GM19238 (cell line): ENCODE measurements around the gene BCAS4.
"Not testable (repeated sequence)": the region's sequence is repeated elsewhere in the genome, so short reads cannot be mapped to it uniquely, and the experiment has no call there.

Experiments used
- DNase-seq: peaks from one replicate; pipeline ENCODE4 v3.0.0; 2011; ENCODE audit warnings: low spot score; ENCODE audit not compliant: insufficient read length

BCAS4 gene

DNA sequence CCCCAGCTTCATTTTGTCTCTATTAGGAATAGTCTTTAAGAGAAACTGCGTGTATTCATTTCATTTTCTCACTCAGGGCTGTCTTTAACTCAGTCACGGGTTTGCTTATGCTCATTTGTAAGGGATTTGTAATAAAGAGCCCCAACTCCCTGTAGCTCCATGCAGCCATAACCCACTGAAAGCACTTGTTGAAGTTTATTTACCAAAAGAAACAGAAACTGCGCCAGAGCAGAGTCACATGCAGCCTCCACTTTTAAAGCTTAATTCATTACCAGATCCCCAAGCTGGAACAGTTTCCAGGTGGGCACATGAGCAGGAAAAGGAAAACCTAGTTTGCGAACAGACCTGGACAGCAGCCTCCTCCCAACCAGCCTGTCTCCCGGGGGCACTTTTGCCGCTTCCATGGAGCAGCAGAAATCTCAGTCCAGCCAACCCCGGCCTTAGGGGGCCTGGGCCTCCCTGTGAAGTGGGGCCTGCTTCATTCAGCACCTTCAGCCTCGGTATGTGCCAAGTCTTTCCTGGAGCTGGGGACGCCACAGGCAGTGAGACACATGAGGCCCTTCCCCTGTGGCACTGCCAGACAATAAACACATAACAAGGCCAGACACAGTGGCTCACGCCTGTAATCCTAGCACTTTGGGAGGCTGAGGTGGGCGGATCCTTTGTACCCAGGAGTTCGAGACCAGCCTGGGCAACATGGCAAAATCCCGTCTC, 4.5 kb downstream of the BCAS4 start:
- no peak for DNase-seq

DNA sequence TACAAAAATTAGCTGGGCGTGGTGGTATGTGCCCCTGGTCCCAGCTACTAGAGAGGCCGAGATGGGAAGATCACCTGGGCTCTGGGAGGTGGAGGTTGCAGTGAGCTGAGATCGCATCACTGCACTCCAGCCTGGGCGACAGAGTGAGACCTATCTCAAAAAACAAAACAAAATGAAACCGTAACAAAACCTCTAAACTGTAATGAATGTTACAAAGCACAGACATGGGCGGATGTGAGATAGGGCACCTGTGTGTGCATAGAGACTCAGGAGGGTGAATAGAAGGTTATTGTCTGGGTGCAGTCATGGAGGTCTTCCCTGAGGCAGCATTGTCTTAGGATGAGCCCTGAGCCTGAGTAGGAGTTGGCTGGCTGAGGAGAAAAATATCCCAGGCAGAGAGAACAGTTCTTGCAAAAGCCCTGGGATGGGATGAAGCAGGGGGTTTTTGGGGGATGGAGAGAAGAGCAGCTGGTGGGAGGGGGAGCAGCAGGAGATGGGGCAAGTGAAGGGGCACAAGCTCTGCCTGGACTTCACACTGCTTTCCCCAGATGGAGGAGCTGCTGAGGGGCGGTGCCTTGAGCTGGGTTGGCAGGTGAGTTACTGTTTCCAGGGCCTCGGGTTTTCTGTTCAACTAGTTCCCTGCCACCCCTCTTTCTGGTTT, 5.2 kb downstream of the BCAS4 start:
- peak; percentile 53 for DNase-seq

DNA sequence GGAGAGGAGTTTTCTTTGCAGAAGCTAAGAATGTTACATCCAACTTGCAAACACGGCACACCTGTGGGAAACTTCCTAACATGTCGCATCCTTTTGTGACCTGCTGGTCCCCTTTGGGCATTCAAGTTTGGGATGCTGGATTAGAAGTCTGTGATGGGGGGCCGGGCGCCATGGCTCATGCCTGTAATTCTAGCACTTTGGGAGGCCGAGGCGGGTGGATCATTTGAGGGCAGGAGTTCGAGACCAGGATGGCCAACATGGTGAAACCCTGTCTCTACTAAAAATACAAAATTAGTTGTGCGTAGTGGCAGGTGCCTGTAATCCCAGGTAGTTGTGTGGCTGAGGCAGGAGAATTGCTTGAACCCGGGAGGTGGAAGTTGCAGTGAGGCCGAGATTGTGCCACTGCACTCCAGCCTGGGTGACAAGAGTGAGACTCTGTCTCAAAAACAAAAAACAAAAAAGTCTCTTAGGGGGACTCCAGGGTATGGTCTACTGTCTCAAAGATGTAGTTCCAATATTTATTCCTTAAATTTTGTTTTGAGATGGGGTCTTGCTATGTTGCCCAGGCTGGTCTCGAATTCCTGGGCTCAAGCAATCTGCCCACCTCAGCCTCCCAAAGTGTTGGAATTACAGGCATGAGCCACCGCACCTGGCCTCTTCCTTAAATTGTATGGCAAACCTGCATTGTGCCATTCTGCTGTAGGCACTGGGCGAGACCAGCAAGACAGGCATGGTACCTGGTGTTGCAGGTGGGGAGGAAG, 6.3 kb downstream of the BCAS4 start:
- DNase-seq = not testable (repeated sequence)

DNA sequence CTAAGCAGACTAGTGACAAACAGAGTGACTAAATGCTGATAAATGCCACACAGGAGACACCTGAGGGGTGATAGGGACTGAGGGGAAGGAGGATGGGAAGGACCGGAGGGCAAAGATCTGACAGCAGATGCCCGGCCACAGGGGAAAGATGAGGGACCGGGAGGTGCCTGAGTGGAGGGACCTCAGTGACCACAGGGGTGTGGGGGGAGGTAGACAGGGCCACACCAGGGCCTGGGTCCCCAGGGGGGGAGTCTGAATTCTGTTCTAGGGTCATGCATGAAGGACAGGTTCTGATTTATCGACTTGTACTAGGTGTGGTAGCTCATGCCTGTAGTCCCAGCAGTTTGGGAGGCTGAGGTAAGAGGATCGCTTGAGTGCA, 6.9 kb downstream of the BCAS4 start:
- DNase-seq = no peak

DNA sequence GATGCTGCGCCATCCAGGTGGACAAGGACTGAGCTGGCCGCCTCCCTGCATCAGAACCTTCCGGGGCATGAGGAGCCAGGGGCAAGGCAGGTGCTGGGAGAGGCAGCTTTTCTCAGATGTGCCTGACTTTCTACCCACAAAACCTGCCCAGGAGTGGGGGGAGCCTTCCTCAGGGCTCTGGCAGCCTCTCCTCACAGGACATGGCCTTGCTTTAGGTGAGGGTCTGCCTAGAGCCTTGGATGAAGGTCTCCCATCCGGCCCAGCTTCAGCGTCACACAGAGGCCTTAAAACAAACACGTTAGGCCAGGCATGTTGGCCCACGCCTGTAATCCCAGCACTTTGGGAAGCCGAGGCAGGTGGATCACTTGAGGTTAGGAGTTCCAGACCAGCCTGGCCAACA, 7.4 kb downstream of the BCAS4 start:
- no peak for DNase-seq

DNA sequence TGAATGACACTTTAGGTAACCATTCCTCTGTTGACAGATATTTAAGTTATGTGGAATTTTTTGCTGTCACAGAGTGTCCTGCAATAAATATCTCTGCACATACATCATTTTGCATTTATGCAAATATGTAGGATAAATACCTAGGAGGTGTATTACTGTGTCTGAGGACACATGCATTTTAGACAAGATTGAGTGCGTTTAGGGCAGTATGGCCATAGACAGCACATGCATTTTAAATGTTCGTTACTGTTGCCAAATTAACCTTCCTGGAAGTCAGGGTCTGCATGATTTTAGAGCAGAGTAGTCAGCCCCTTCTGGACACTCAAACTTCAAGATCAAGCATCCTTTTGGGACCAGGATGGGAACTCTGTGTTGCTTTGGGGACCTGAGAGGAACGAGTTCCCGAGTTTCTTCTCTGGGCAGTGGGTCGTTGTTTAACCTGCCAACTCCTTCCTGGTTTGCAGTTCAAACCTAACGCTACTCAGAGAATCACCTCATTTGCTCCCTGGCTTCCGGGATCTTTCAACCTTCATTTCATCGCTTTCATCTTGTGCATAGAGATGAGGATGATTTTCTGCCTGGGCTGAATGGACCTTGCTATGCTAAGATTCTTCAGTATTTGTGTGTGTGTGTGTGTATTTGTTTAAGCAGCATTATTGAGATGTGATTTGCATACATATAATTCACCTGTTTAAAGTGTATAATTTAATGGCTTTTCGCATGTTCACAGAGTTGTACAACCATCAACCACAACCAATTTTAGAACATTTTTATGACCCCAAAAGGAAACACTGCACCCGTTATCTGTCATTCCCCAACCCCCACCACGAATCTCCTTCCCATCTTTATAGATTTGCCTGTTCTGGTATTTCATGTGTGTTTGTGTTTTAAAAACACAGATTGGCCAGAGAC, 9.8 kb downstream of the BCAS4 start:
- no peak for DNase-seq

DNA sequence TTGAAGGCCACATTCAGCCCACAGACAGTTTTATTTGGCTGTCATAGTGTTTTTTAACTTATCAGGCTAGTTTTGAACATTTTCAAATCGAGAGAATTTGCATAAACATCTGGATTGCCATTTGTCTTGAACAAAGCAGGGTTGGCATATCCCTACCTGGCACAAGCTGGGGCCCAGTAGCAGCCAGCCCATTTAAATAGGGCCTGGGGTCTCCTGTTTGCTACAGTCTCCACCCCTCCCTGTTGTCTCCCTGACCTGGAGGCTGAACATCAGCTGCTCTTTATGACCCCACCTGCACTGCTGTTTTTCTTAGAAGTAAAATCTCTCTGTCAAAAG, 10.5 kb downstream of the BCAS4 start:
- DNase-seq = no peak

DNA sequence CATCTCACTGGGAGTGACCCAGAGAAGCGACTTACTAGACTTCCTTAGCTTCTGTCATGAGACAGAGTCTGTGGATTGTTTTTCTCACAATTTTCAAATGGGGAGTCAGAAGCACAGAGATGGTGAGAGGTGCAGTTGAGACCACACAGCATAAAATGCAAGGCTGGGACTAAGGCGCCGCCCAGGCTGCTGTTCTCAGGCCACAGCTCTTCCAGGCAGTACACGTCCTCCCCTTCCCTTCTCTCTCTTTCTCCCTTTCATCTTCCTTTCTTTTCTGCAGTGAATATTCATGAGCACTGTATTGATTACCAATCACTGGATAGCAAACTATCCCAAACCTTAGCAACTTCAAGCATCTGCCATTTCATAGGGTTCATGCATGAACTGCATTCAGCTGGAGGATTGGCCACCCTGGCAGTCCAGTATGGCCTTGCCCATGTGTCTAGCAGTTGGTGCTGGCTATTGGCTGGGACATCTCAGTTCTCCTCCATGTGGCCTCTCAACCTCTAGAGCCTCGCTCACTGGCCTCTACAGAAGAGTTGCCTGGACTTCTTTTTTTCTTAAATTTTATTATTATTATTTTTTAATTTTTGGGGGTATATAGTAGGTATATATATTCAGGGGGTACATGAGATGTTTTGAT, 11.4 kb downstream of the BCAS4 start:
- no peak for DNase-seq

DNA sequence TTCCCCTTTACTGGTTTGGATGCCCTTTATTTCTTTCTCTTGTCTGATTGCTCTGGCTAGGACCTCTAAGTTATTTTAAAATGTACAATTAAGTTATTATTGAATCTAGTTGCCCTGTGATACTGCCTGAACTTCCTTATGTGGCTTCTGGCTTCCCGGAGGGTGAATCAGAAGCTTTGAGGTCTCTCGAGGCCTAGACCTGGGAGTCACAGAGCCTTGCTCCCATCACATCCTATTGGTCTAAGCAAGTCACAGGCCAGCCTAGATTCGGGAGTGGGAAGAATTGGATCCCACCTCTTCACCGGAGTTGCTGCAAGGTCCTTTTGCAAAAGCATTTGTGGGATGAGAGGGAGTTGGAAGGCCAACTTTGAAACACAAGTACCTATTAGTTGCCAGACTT, 15.2 kb downstream of the BCAS4 start:
- DNase-seq = no peak

DNA sequence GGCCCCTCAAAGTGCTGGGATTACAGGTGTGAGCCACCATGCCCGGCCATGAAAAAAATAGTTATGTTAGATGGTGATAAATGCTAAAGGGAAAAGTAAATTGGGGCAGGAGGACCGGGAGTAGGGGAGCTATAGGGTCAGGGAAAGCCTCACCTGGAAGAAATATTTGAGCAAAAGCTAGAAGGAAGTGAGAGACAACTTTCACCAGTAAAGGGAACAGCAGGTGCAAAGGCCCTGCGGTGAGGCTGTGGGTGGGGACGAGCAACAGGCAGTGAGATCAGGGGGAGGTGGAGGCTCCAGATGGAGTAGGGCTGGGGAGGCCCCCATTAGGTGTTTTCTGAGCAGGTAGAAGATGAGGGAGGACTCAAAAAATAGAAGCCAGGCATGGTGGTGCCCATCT, 16.0 kb downstream of the BCAS4 start:
- DNase-seq = no peak

DNA sequence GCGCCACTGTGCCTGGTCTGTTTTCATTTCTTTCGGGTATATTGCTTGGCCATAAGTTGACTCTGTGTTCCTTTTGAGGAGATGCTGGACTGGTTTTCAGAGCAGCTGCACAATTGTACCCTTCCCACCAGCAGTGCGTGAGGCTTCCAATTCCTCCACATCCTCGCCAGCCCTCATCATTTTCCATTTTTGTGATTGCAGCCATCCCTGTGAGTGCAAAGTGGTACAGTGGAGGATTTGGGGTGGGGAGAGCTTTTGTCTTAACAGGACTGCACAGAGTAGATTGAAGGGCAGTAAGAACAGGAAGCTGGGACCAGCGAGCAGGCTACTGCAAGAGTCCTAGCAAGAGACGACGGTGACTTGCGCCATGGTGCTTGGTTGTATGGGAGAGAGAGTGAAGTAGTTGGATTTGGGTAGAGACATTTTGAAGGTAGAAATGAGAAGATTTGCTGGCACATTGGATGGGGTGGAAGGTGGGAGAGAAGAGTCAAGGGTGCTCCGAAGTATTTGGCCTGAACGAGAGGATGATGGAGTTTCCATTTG, 18.3 kb downstream of the BCAS4 start:
- DNase-seq = no peak

DNA sequence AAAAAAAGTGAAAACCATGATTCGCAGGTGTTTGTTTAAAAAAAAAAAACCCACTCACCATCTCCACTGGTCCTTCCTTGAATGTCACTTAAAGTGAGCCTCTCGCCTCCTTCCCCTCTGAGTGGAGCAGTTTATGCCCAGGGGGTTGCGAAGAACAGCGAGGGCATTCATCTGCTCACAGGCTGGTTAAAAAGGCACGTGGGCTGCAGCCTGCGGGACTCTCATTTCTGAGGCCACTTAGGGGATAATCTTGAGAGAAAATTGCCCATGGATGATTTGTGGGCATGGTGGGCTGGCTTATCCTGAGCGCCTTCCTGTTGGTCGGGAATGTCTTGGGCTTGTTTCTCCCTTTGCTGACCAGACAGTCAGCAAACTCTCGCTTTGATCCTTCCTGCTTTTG, 18.9 kb downstream of the BCAS4 start:
- DNase-seq = no peak

DNA sequence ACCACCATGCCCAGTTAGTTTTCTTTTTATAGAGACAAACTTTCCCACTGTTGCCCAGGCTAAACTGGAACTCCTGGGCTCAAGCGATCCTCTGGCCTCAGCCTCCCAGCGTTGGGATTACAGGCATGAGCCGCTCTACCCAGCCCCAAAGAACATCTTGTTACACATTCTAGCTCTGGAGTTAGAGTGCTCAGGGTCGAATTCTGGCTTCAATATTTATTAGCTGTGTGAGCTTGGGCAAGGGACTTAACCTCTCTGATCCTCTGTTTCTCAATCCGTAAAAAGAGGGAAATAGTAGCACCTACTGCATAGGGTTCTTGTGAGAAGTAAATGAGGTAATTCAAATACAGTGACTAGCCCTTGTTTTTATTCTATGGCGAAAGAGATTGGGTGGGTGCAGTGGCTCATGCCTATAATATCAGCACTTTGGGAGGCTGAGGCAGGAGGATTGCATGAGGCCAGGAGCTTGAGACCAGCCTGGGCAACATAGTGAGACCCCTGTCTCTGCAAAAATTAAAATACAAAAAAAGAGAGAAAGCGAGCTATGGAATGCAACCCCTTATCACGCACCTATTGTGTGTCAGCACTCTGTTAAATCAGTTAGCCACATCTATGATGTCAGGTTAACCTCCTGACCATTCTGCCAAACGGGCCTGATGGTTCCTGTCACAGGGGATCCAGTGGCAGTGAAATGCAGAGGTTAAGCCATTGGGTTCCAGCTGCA, 19.7 kb downstream of the BCAS4 start:
- DNase-seq = no peak

DNA sequence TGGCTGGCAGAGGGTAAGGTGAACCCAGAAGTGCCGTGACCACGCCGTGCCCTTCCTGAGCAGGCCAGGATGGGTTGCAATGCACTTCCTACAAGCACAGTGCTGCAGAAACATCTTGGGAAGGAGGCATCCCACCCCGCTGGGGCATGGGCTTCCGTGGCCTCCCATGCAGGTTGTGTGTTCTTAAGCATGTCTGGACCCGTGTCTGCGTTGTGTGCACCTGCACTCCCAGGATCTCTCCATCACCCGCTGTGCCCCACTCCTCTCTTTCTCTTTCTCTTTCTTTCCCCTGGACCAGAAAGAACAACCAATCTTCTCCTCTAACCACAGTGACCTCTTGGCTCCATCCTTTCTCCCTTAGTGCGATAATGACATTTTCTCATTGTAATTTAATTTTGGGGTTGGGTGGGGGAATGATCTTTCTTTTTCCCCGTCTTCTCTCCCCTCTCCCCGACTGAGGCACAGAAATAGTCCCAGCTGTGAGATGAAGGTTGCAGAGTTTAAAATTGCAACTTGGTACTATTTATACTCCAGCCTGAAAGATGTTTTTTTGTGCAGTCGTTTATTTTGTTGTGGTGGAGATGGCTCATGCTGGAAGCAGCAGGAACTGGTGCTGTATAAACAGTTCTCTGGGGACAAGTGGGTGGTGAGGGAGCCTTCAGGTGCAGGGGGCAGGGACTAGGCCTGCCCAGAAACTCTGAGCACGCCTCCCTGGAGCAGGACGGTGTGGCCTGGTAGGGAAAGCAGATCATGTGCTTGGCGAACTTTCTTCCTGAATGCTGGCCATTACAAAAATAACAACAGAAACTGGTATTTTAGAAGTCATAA, 20.5 kb downstream of the BCAS4 start:
- DNase-seq = no peak

DNA sequence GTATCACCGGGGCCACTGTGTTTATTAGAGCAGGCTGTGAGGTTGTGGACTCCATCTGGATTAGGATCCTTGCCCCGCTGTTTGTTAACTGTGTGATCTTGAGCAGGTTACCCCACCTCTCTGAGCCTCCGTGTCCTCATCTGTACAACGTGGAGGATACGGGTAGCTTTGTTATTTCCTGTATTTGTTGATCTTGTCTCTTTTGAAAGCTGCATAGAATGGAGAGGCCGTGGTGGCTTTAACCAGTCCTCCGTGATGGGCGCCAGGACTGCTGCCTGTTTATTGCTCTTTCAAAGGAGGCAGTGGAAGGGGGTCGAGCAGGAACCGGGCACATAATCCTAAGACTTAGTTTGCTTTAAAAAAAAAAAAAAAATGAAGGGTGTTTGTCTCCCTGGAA, 22.9 kb downstream of the BCAS4 start:
- DNase-seq = no peak

DNA sequence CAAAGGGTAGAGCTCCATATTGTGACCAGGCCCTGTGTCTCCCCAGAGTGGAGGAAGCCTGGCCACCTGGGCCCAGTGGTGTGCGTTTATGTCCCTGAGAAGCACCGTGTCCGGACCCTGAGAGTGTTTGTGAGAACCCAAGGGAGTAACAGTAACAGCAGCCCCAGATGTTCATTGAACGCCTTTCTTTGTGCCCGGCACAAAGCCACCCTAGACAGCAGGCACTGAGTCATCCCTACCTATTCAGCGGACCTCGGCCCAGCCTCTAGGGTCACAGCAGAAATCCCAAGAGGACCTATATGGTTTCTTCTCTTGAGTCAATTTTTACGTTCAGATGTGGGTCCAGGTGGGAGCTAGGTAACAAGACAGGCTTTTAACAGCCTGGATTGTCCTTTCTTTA, 24.5 kb downstream of the BCAS4 start:
- DNase-seq = no peak

DNA sequence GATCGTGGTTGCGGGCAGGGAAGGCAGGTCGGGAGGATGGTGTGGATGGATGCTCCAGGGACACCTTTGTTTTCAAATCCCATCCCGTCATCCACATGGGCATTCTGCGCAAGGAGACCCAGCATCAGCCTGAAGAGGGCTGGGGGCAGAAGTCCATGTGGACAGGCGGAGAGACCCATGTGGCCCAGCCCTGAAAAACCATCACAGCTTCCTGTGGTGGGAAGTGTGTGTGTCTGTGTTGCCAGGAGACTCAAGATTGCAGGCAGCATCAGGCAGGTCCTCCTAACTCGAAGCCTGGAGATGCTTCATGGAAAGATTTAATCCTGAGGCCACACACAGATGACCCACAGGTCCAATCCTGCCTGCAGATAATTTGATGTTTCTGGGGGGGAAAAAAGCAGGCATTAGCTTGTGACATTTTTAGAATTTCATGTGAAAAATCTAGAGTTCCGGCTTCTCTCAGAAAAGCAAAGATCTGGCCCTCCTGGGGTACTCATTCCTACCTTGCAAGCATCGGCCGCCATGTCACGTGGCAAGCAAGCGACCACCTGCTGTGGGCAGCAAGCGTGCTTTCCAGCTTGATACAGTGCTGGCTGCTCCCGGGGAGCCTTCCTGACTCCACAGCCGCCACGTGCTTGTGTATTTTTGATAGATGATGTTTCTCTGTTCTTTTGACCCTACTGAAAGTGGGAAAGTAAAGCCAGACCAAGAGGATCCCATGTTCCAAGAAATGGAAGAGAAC, 25.8 kb downstream of the BCAS4 start:
- no peak for DNase-seq

DNA sequence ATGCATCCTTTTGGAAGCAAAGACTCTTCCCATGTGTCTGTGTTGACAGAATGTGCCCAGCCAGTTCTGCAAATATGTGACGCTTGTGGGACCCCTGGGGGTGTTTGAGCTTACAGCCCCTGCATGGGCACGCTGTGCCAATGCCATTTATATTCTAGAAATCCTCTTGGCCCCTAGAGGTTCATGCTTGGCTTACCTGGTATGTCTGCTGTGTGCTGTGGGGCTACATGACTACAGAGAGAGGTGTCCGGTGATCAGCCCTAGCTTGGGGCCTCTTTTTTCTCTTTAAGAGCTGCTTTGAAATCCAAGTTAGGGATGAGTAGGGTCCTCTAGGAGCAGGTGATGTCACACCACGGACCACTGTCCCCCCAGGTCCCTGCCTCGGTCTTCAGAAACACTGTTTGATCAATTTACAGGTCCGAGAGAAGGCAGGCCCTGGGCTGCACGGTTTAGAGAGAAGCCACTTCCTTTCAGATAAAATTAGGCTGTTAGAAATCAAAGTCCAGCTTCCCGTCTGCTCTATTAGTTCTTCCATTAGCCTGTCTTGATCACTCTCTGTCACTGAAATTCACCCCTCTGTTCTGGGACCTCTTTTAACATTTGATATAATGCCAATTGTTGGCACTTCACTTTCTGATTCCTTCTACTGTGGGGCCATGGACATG, 26.5 kb downstream of the BCAS4 start:
- no peak for DNase-seq
